Colonic mucosa (tissue), 4 donors: ENCODE measurements around the gene EPHB1. TPM values are rescaled to one million over a fixed set of nuclear protein-coding genes. Genes with fewer than 3 reads are reported as not detected.

ENCODE experiments used
- DNase-seq: peaks from one replicate; pipeline ENCODE4 v3.0.0-alpha.2; 2020
- H3K27ac ChIP-seq: fragments of 200-600 bp; one replicate; pipeline ENCODE4 v1.8.0; 2021
- H3K27me3 ChIP-seq: fragments of 200-600 bp; one replicate; pipeline ENCODE4 v1.8.0; 2021
- H3K36me3 ChIP-seq: fragments of 200-600 bp; one replicate; pipeline ENCODE4 v1.8.0; 2021
- H3K4me1 ChIP-seq: fragments of 200-600 bp; one replicate; pipeline ENCODE4 v1.8.0; 2021; ENCODE audit warnings: mild to moderate bottlenecking
- H3K4me3 ChIP-seq: fragments of 200-600 bp; one replicate; pipeline ENCODE4 v1.8.0; 2021
- H3K9ac ChIP-seq, 2 donors: one replicate each; pipeline ENCODE4 v1.7.0; 2013; ENCODE audit warnings: control low read depth in 2 of 2, low read depth in 2 of 2, low read length in 2 of 2
- H3K9me3 ChIP-seq: fragments of 200-600 bp; one replicate; pipeline ENCODE4 v1.8.0; 2021
- intact Hi-C: fragments of 100-400 bp; cut with DNase I; formaldehyde crosslinking; loops from one replicate; pipeline ENCODE4 v1.14.1; 2022
- total RNA-seq, 2 donors: library from RNA; stranded (reverse); fragmentation: NEBNext Ultra II Directional in 1 of 2; extraction: Animal tissue kit (Norgen Biotek cat#: 25700) in 1 of 2; gene quantifications; one replicate each; pipeline ENCODE4 v1.2.1, GENCODE V29; 2021
- TF ChIP-seq, protein P1 (sequence below): fragments of 200-600 bp; IDR thresholded peaks from one replicate; pipeline ENCODE4 v1.8.0; 2022; ENCODE audit warnings: antibody characterized with exemption, mild to moderate bottlenecking
- donor health status: healthy.
- donor health status: DM: no; HTN: no; CAD: no.
- donor health status: DM: no; HTN: no; CAD: no.

EPHB1 gene
- total RNA-seq, 2 donors from 2014 or later: 0.40 to 0.74 TPM

DNA sequence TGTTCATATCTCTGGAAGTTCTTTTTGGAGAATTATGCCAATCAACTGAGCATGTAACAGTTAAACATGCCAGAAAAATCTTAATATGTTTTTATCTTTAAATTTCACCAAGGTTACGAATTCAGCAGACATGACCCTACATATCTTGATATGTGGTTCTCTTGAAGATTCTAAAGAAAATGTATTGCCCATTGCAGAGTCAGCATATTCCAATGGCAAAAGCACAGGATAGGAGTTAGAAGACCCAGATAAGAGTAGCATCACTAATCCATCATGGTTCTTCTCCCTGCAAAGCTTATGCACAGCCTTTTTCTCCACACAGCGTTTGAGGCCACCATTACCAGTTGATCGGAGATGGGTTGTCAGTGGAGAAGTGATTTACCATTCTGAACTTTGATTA, 402.8 kb downstream of the EPHB1 start:
- TF ChIP-seq, protein P1, sequence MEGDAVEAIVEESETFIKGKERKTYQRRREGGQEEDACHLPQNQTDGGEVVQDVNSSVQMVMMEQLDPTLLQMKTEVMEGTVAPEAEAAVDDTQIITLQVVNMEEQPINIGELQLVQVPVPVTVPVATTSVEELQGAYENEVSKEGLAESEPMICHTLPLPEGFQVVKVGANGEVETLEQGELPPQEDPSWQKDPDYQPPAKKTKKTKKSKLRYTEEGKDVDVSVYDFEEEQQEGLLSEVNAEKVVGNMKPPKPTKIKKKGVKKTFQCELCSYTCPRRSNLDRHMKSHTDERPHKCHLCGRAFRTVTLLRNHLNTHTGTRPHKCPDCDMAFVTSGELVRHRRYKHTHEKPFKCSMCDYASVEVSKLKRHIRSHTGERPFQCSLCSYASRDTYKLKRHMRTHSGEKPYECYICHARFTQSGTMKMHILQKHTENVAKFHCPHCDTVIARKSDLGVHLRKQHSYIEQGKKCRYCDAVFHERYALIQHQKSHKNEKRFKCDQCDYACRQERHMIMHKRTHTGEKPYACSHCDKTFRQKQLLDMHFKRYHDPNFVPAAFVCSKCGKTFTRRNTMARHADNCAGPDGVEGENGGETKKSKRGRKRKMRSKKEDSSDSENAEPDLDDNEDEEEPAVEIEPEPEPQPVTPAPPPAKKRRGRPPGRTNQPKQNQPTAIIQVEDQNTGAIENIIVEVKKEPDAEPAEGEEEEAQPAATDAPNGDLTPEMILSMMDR: no peak
- Histone ChIP-seq H3K9me3 (no peaks in the 10 kb centered on the region), H3K36me3 (no peaks in the 10 kb centered on the region), H3K9ac (no peak overlapping the region), H3K4me3 (no peak overlapping the region), H3K27ac (no peak overlapping the region), H3K4me1 (no peaks in the 10 kb centered on the region), H3K27me3 (no peaks in the 10 kb centered on the region)
- DNase-seq: no peak
- intact Hi-C loops: no loop called here

DNA sequence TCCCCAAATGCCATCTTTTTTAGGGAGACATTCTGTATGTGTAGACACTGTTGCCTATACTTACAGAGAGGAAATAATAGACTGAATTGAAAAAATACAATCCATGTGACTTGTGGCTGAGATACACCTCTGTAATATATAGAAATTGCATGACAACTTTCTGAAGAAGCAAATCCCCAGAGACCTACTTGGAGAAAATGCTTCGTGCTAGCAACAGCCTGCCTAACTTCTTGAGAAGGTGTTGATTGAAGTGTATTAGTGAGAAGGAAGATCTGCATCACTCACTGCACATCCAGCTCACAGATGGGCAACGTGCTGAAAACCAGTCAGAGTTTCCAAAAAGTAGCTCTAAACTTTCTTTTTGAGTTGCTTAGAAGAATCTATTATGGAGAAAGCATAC, 404.1 kb downstream of the EPHB1 start:
- no peaks in the 10 kb centered on the region for H3K4me1 ChIP-seq
- no peaks in the 10 kb centered on the region for H3K36me3 ChIP-seq
- H3K9me3 ChIP-seq: no peaks in the 10 kb centered on the region
- H3K4me3 ChIP-seq: no peak overlapping the region
- H3K9ac ChIP-seq: no peak overlapping the region
- no peaks in the 10 kb centered on the region for H3K27me3 ChIP-seq
- TF ChIP-seq, protein P1: no peak
- H3K27ac ChIP-seq: no peak overlapping the region
- DNase-seq: no peak
- intact Hi-C loops: no loop called here

DNA sequence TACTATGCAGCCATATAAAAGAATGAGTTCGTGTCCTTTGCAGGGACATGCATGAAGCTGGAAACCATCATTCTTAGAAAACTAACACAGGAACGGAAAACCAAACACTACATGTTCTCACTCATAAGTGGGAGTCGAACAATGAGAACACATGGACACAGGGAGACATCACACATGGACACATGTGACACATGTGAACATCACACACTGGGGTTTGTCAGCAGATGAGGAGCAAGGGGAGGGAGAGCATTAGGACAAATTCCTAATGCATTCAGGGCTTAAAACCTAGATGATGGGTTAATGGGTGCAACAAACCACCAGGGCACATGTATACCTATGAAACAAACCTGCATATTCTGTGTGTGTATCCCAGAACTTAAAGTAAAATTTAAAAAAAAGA, 408.0 kb downstream of the EPHB1 start:
- no peaks in the 10 kb centered on the region for H3K9me3 ChIP-seq
- no peaks in the 10 kb centered on the region for H3K27me3 ChIP-seq
- TF ChIP-seq, protein P1: no peak
- no peak for DNase-seq
- H3K4me3 ChIP-seq: no peak overlapping the region
- H3K9ac ChIP-seq: no peak overlapping the region
- H3K36me3 ChIP-seq: no peaks in the 10 kb centered on the region
- no peak overlapping the region for H3K27ac ChIP-seq
- no peaks in the 10 kb centered on the region for H3K4me1 ChIP-seq
- intact Hi-C loops: no loop called here

DNA sequence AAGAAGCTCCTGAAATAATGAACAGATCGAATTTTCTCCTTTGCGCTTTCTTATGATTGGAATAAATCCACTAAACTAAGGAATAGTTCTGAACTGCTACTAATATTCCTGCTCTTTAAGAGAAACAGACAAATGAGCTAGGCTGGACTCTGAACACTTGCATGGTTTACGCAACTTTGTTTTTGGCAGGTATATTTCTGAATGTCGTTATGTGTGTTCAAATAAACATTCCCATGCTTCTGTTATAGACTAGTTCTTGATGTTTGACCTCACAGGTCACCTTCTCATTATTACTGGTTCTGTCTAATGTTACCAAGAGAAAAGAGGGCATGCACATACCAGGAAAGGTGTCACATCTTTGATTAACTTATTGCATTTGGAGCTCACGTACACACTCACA, 418.2 kb downstream of the EPHB1 start:
- TF ChIP-seq, protein P1: no peak
- Histone ChIP-seq H3K27me3 (no peaks in the 10 kb centered on the region), H3K9me3 (no peaks in the 10 kb centered on the region), H3K4me3 (no peak overlapping the region), H3K36me3 (no peaks in the 10 kb centered on the region), H3K4me1 (no peaks in the 10 kb centered on the region), H3K9ac (no peak overlapping the region), H3K27ac (no peak overlapping the region)
- no peak for DNase-seq
- intact Hi-C loops: no loop called here

DNA sequence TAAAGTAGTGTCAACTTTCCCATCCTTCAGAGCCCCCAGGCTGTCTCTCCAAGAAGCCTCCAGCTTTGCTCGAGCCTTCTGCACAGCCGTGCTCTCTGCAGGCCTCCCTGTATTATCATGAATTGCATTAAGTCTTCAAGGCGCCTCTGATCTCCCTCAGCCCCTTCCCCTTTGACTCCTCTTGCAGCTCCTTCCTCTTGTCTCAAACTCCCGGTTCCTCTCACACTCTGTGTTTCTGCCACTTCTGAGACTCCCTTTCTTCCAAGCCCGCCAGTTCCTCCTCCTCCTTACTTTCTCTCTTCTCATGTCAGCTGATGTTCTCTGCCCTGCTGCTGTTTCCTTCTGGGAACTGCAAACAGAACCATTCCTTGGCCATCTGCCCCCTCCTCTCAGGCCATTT, 418.8 kb downstream of the EPHB1 start:
- intact Hi-C loops: no loop called here
- Histone ChIP-seq H3K27me3 (no peaks in the 10 kb centered on the region), H3K9ac (no peak overlapping the region), H3K4me1 (no peaks in the 10 kb centered on the region), H3K9me3 (no peaks in the 10 kb centered on the region), H3K4me3 (no peak overlapping the region), H3K36me3 (no peaks in the 10 kb centered on the region), H3K27ac (no peak overlapping the region)
- DNase-seq: no peak
- TF ChIP-seq, protein P1: no peak

DNA sequence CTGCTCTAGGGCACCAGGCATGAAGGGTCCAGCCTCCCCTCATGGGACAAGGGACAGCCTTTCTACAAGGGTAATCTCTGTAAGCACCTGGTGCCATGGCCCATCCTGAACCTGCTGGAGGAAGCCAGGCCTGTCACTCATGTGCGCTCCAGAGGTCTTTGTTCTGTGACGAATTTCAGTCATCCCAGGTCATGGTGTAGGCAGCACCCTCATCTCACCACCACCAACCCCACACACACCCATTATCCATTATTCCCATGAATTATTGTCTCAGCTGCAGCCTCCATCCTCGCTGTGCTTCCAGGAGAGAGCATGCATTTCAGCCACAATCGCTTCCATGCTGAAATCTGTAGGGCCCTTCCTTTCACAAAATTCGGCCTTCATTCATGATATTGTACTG, 419.3 kb downstream of the EPHB1 start:
- TF ChIP-seq, protein P1: no peak
- no peaks in the 10 kb centered on the region for H3K4me1 ChIP-seq
- no peaks in the 10 kb centered on the region for H3K36me3 ChIP-seq
- no peaks in the 10 kb centered on the region for H3K27me3 ChIP-seq
- no peaks in the 10 kb centered on the region for H3K9me3 ChIP-seq
- H3K4me3 ChIP-seq: no peak overlapping the region
- no peak for DNase-seq
- intact Hi-C loops: no loop called here
- no peak overlapping the region for H3K27ac ChIP-seq
- no peak overlapping the region for H3K9ac ChIP-seq
